ENCODE measurements around the gene BICDL2.
A peak's percentile ranks its signal among the peaks of the same experiment; 100 is the strongest.
"Not testable (repeated sequence)": the region's sequence is repeated elsewhere in the genome, so short reads cannot be mapped to it uniquely, and the experiment has no call there.

Gene BICDL2

DNA sequence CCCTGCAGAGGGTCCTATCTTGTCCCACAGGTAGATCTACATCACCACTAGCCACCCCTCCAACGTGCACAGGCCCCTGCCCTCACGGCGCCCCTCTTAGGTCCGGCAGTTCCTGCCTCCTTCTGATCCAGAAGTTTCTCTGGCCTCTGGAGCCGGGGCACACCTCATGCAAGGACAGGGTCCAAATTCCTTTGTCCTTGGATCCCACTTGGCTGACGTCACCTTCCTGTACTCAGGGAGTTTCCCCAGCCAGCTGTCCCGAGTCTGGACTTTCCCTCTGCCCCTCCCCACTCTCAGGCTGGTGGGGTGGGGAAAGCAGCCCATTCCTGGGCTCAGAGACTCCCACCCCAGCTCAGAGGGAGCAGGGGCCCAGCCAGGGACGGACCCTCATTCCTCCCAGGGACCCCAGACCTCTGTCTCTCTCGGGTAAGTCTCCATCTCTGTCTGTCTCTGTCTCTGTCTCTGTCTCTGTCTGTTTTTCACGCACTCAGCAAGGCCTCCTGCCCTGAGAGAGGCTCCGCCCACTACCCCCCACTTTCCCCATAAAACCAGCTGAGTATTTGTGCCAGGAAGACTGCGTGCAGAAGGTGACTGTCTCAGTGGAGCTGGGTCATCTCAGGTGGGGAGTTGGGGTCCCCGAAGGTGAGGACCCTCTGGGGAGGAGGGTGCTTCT is 28.5 kb upstream of the BICDL2 start, which contains the start of gene IL32:
Gene IL32 (plus strand): TSS at position 572 of the 673 bp plus-strand sequence. CDS start 172 bp downstream, outside the sequence.
- DNase-seq, result peak; percentile 76

DNA sequence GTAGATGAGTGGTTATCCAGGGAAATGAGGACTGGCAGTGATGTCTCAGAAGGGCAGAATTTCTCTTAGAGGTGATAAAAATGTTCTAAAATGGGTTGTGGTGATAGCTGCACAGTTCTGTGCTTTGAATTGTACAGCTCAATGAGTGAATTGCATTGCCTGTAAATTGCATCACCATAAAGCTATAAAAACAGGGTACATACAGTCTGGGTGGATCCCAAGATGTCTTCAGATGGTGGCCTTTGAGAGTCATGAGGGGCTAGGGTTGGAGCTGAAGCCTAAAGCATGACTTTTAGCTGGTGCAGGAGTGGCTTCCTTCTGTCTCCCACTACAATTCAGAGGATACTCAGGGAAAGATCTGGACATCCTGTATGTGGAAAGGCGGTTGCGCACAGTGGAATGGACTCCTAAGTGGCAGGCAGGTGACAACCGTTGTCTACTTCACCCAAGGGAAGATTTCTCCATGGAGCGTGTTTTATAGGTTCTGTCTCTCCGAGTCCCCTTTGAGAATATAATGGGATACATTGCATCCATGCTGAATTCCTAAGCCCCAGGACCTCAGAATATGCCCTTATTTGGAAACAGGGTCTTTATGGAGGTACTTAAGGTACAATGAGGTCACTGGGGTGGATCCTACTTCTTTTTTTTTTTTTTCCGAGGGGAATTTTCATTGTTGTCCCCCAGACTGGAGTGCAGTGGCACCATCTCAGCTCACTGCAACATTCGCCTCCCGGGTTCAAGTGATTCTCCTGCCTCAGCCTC is 27.1 kb upstream of the BICDL2 start:
- no peak for DNase-seq

DNA sequence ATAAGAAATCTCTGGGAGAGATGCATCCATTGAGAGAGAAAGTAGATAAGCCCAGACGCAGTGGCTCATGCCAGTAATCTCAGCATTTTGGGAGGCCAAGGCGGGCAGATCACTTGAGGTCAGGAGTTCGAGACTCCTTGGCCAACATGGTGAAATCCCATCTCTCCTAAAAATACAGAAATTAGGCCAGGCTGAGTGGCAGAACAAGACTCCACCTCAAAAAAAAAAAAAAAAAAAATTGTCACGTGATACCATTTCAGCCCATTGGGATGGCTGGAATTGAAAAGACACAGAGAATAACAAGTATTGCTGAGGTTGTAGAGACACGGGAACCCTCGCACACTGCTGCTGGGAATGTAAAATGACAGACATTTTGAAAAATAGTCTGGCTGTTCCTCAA is 25.8 kb upstream of the BICDL2 start:
- no peak for DNase-seq

DNA sequence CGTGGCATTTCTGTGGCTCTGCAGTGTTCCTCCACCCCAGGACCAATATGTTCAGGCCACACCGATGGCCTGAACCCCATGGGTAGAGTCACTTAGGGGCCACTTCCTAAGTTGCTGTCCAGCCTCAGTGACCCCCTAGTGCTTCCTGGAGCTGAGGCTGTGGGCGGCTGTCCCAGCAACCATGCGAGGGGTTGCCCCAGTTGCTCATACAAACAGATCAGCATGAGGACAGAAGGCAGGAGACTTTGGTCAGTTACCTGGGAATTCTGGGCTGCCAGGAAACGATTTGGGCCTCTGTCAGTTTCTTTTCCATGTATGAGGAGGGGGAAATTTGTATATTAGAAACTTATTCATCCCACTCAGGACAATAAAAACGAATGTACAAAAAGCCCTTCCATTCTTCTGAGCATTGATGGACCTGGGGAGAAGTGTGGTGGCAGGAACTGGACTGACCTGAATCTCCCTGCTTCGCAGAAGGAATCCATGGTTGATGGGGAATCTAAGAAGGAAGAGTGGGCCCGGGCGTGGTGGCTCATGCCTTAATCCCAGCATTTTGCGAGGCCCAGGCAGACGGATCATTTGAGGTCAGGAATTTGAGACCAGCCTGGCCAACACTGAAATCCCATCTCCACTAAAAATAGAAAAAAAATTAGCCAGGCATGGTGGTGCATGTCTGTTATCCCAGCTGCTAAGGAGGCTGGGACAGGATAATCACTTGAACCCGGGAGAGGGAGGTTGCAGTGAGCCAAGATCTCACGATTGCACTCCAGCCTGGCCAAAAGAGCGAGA is 23.8 kb upstream of the BICDL2 start:
- DNase-seq, result no peak

- DNase-seq, result no peak
These were observed 23.0 kb upstream of the BICDL2 start for GRCh38 chr16:3059723-3060242.

- peak; percentile 88 for DNase-seq
These were observed 22.4 kb upstream of the BICDL2 start for GRCh38 chr16:3059041-3059722.

GRCh38 chr16:3058139-3059030 is 21.6 kb upstream of the BICDL2 start:
- peak; percentile 53 for DNase-seq

- no peak for DNase-seq
These were observed 20.7 kb upstream of the BICDL2 start for GRCh38 chr16:3057181-3058138.

DNA sequence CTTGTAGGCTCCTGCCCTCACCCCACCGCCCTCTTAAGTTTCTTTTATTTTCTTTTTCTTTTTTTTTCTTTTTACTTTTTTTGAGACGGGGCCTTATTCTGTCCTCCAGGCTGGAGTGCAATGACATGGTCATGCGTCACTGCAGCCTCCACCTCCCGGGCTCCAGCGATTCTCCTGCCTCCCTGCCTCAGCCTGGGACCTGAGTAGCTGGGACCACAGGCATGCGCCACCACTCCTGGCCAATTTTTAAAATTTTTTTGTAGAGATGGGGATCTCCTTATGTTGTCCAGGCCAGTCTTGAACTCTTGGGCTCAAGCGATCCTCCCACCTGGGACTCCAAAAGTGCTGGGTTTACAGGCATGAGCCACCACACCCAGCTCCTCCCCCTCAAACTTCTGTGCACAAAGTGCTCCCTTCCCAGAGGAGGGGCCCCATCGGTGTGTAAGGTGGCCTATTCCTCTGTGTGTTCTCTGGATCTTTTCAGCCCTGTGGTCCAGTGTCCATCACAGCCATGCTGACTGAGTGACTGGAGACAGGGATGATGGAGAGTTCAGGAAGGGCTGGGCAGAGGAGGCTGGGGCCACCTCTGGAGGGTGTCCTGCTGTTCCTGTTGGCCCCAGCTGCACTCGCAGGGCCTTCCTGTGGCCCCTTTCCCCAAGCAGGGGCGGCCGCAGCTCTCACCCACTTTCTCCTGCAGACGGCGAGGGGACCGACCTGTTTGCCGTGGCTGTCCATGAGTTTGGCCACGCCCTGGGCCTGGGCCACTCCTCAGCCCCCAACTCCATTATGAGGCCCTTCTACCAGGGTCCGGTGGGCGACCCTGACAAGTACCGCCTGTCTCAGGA is 19.8 kb upstream of the BICDL2 start:
- no peak for DNase-seq

GRCh38 chr16:3055734-3056115 is 19.0 kb upstream of the BICDL2 start:
- DNase-seq, result not testable (repeated sequence)

DNA sequence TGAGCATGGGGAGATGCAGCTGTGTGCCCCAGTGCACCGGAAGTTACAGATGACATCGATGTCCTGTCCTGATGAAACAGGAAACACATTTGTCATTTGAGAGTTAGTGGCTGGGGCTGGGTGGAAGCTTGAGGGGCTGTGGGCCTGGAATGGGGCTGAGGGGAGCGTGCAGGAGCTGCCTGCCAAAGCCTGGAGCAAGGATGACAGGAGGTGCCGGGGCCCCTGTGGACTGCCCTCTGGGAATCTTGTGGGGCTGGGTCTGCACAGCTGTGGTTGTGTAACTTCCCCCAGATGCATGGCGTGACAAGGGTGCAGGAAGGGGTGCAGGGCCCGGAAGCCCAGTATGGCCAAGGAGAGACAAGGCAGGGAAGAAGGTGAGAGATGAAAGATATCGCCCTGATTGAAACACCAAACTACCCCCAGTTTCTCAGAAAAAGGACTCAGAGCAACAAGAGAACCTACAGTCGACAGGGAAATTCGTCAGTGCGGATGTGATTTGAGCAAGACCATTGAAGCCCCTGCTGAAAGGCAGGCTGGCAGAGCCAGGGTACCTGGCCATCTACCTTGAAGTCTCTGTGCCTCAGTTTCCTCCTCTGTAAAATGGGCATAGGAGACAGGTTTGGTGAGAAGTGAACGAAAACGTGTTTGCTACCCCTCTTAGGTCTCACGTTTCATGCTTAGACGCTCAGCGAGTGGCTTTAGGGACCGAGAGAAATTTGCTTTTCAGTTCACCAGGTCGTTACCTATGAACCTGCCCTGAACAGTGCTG is 18.4 kb upstream of the BICDL2 start:
- no peak for DNase-seq

DNA sequence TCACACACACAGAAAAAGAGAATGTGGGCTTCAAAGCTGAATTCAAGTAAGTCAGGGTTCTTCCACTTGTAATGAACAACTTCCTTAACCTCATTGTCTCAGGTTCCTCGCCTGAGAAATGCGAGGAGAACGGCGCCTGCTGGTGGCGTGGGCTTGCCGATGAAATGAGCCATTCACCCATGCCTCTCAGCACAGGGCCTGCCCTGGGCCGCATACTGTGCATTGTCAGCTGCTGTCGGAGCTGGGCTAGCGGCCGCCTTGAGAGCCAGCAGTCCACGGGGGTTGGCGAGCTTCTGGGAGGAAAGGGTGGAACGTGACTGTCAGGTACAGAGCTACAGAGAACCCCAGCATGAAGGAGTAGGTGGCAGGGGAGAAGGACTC is 16.6 kb upstream of the BICDL2 start:
- not testable (repeated sequence) for DNase-seq

DNA sequence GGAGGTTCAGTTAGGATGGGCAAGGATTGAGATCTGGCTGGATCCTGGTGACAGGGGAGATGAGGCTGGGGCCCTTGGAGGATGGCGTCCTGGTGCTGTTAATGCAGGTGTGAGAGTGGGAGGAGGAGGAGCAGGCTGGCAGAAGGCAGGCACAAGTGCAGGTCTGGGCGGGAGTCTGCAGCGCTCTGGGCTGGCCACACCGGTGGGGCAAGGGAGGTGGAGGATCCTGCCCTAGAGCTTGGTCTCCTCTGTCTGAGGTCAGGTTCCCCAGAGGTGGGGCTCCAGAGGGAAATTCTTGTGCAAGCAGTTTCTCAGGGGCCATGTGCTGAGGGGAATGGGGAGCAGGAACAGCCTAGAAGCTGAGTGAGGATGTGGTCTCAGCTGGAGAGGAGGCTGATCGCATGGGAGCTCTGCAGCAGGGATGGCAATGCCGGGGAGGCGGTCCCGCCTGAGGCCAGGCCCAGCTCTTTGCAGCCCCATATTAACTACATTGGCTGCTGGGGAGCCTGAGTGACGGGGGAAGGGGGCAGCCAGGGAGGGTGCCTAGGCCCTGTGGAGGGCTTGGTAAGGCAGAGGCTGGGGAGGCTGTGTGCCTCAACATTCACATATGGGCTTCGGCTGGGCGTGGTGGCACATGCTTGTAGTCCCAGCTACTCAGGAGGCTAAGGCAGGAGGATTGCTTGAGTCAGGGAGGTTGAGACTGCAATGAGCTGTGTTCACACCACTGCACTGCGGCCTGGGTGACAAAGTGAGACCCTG is 16.0 kb upstream of the BICDL2 start:
- not testable (repeated sequence) for DNase-seq

DNA sequence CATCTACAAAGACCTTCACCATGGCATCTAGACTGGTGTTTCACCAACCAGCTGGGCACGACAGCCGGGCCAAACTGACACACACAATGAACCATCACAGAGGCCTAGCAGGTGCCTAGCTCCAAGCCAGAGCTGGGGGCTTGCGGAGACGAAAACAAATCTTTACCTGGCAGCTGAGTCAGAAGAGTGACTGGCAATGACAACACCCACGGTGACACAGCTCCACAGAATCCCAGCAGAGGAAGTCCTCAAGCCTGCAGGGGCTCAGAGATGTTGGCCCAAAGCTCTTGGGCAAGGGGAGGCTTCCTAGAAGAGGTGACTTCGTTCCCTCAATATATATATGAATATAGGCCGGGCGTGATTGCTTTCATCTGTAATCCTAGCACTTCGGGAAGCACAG is 14.8 kb upstream of the BICDL2 start:
- no peak for DNase-seq

GRCh38 chr16:3051009-3051408 is 14.3 kb upstream of the BICDL2 start:
- no peak for DNase-seq

DNA sequence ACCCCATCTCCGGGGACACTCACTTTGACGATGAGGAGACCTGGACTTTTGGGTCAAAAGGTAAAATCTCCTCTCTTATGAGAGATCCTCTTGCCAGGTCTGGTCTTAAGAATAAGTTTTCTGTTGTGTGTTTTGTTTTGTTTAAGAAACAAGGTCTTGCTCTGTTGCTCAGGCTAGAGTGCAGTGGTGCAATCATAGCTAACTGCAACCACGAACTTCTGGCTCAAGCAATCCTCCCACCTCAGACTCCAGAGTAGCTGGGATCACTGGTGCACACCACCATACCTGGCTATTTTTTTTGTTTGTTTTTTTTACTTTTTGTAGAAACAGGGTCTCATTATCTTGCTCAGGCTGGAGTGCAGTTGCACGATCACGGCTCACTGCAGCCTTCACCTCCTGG is 13.7 kb upstream of the BICDL2 start:
- DNase-seq, result no peak

GRCh38 chr16:3049921-3050481 is 13.3 kb upstream of the BICDL2 start:
- no peak for DNase-seq

DNA sequence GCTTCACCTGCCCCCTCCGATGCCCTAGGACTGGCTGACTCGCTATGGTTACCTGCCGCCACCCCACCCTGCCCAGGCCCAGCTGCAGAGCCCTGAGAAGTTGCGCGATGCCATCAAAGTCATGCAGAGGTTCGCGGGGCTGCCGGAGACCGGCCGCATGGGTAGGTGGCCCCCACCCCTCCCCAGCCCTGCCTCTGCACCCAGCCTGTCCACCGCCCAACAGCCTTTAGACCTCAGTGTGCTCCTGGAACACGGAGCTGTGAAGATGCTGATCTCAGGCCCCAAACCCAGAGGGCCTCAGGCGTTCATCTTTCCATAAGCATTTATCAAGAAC is 10.6 kb upstream of the BICDL2 start:
- no peak for DNase-seq

Measured in CD4-positive, alpha-beta T cell treated with Interleukin-15 for 1 hour (primary cell).